ENCODE data around the gene RER1. TPM values are rescaled to one million over a fixed set of nuclear protein-coding genes. Genes with fewer than 3 reads are reported as not detected.

Gene RER1
- total RNA-seq, 4 donors from 2014 or later: 73.5 to 101 (median 83.7) TPM

GRCh38 chr1:2414297-2414958 lies 22.8 kb downstream of the RER1 start:
- intact Hi-C loops (cut with DNase I): loop anchor here (2.0 kb wide), 1 partner anchor 132 kb away; no protein-coding TSS in a partner anchor
- no peaks in the 10 kb centered on the region for H3K36me3 ChIP-seq
- DNase-seq: peak; percentile 68 to 74
- WGBS, 2 donors: 3 to 4% methylated on average over 21 to 23 of the region's 25 CpGs
- H3K27me3 ChIP-seq: no peaks in the 10 kb centered on the region
- peaks cover 18 to 39% of the 10 kb centered on the region in 2 donors for H3K4me1 ChIP-seq
- no peak overlapping the region for H3K4me3 ChIP-seq (replicated peaks in 1 of 3)
- no peak overlapping the region for H3K27ac ChIP-seq
- TF ChIP-seq, protein P1, sequence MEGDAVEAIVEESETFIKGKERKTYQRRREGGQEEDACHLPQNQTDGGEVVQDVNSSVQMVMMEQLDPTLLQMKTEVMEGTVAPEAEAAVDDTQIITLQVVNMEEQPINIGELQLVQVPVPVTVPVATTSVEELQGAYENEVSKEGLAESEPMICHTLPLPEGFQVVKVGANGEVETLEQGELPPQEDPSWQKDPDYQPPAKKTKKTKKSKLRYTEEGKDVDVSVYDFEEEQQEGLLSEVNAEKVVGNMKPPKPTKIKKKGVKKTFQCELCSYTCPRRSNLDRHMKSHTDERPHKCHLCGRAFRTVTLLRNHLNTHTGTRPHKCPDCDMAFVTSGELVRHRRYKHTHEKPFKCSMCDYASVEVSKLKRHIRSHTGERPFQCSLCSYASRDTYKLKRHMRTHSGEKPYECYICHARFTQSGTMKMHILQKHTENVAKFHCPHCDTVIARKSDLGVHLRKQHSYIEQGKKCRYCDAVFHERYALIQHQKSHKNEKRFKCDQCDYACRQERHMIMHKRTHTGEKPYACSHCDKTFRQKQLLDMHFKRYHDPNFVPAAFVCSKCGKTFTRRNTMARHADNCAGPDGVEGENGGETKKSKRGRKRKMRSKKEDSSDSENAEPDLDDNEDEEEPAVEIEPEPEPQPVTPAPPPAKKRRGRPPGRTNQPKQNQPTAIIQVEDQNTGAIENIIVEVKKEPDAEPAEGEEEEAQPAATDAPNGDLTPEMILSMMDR (IDR thresholded peaks at IDR 0.05): peak; percentile 81 to 95 (median 92)
- no peak for TF ChIP-seq POLR2A (IDR thresholded peaks at IDR 0.05)
- no peaks in the 10 kb centered on the region for H3K9me3 ChIP-seq

DNA sequence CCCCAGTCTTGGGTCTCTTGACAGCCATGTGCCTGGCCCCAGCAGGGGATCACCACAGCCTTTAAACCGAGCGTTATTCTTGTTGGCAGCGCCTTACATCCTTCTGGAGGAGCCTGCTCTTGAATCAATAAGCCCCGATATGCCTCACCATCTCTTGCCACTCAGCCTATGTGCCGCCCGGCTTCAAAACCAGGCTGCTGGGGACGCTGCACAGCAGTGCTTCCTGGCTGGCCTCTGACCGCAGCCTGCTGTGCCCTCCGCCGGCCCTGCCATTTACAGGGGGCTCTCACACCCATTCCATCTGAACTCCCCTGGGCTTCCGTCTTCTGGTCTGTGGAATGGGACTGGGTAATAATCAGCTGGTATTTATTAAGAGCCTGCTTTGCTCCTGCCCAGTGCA lies 23.7 kb downstream of the RER1 start:
- H3K27me3 ChIP-seq: no peaks in the 10 kb centered on the region
- intact Hi-C loops (cut with DNase I): loop anchor here (2.0 to 5.0 kb wide), 2 partner anchors 131 to 232 kb away; no protein-coding TSS in a partner anchor
- no peak for DNase-seq
- 61 to 88% methylated on average over 9 to 11 of the region's 11 CpGs for WGBS, 2 donors
- no peak overlapping the region for H3K27ac ChIP-seq
- no peaks in the 10 kb centered on the region for H3K9me3 ChIP-seq
- H3K36me3 ChIP-seq: no peaks in the 10 kb centered on the region
- peaks cover 18 to 39% of the 10 kb centered on the region in 2 donors for H3K4me1 ChIP-seq
- no peak overlapping the region for H3K4me3 ChIP-seq (replicated peaks in 1 of 3)
- TF ChIP-seq, protein P1 (IDR thresholded peaks at IDR 0.05): no peak
- TF ChIP-seq POLR2A (IDR thresholded peaks at IDR 0.05): no peak

DNA sequence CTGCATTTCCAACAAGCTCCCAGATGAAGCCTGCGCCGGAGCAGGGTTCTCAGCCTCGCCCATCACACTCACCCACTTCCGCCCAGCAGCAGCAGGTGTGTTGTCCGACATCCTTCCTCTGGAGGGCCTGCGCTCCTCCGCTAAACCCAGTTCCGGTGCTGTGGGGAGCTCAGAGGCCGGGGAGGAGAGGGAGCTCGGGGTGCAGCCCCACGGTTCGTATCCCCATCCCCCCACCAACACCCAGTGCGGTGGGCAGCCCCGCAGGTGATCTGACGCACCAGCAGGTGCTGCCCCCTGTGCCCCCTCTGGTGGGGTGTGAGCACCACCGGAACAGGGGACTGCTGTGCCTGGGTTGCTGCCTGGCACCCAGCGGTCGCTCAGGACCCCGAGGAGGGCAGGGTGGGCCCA lies 24.2 kb downstream of the RER1 start:
- peak in 1 of 2 donors; percentile 46 for DNase-seq
- no peak overlapping the region for H3K4me3 ChIP-seq (replicated peaks in 1 of 3)
- H3K4me1 ChIP-seq: peaks cover 18 to 39% of the 10 kb centered on the region in 2 donors
- no peaks in the 10 kb centered on the region for H3K36me3 ChIP-seq
- no peaks in the 10 kb centered on the region for H3K27me3 ChIP-seq
- WGBS, 2 donors: 40 to 63% methylated on average over 5 to 11 of the region's 19 CpGs
- no peak overlapping the region for H3K27ac ChIP-seq
- no peaks in the 10 kb centered on the region for H3K9me3 ChIP-seq
- no peak for TF ChIP-seq POLR2A (IDR thresholded peaks at IDR 0.05)
- TF ChIP-seq, protein P1 (IDR thresholded peaks at IDR 0.05): no peak
- intact Hi-C loops (cut with DNase I): loop anchor here (2.0 to 5.0 kb wide), 2 partner anchors 131 to 231 kb away; no protein-coding TSS in a partner anchor

- Histone ChIP-seq H3K27me3 (no peaks in the 10 kb centered on the region), H3K4me3 (replicated peaks in 1 of 3) (no peak overlapping the region), H3K36me3 (no peaks in the 10 kb centered on the region), H3K27ac (no peak overlapping the region), H3K9me3 (no peaks in the 10 kb centered on the region), H3K4me1 (peaks cover 18 to 38% of the 10 kb centered on the region in 2 donors)
- TF ChIP-seq POLR2A (IDR thresholded peaks at IDR 0.05): no peak
- TF ChIP-seq, protein P1 (IDR thresholded peaks at IDR 0.05): no peak
- peak; percentile 22 to 60 for DNase-seq
- WGBS, 2 donors: 15 to 16% methylated on average over 9 to 12 of the region's 12 CpGs
- intact Hi-C loops (cut with DNase I): loop anchor here (5.0 kb wide), 1 partner anchor 231 kb away; no protein-coding TSS in a partner anchor
These were observed 24.8 kb downstream of the RER1 start for GRCh38 chr1:2416403-2416802.
